ENCODE results near the gene SRF. TPM values are rescaled to one million over a fixed set of nuclear protein-coding genes. Genes with fewer than 3 reads are reported as not detected.
"Not testable (repeated sequence)": the region's sequence is repeated elsewhere in the genome, so short reads cannot be mapped to it uniquely, and the experiment has no call there.

The SRF gene
- polyA plus RNA-seq (ENCODE audit: insufficient read length), result 57.1 TPM

- DNase-seq (ENCODE audit: low read depth), result peak; percentile 98
Measured at GRCh38 chr6:43170931-43171706, at the start of gene SRF. Gene SRF (plus strand): TSS chr6:43171269. CDS start chr6:43171657, 388 bp downstream.

GRCh38 chr6:43122146-43122545, 48.9 kb upstream of the SRF start:
- no peak for DNase-seq (ENCODE audit: low read depth)

GRCh38 chr6:43123461-43124314, 47.4 kb upstream of the SRF start:
- no peak for DNase-seq (ENCODE audit: low read depth)

GRCh38 chr6:43124481-43124880, 46.6 kb upstream of the SRF start:
- no peak for DNase-seq (ENCODE audit: low read depth)

GRCh38 chr6:43125119-43125518, 46.0 kb upstream of the SRF start:
- no peak for DNase-seq (ENCODE audit: low read depth)

GRCh38 chr6:43125555-43125954, 45.5 kb upstream of the SRF start:
- no peak for DNase-seq (ENCODE audit: low read depth)

- no peak for DNase-seq (ENCODE audit: low read depth)
Measured at GRCh38 chr6:43127180-43127579, 43.9 kb upstream of the SRF start.

GRCh38 chr6:43127877-43128276, 43.2 kb upstream of the SRF start:
- DNase-seq (ENCODE audit: low read depth), result no peak

GRCh38 chr6:43128926-43129325, 42.1 kb upstream of the SRF start:
- no peak for DNase-seq (ENCODE audit: low read depth)

GRCh38 chr6:43129434-43130194, 41.5 kb upstream of the SRF start:
- no peak for DNase-seq (ENCODE audit: low read depth)

- no peak for DNase-seq (ENCODE audit: low read depth)
Measured at GRCh38 chr6:43130429-43130828, 40.6 kb upstream of the SRF start.

- not testable (repeated sequence) for DNase-seq (ENCODE audit: low read depth)
Measured at GRCh38 chr6:43131379-43131778, 39.7 kb upstream of the SRF start.

- DNase-seq (ENCODE audit: low read depth), result no peak
Measured at GRCh38 chr6:43138267-43138666, 32.8 kb upstream of the SRF start.

GRCh38 chr6:43139973-43140372, 31.1 kb upstream of the SRF start:
- DNase-seq (ENCODE audit: low read depth), result not testable (repeated sequence)

- no peak for DNase-seq (ENCODE audit: low read depth)
Measured at GRCh38 chr6:43141644-43142043, 29.4 kb upstream of the SRF start.

GRCh38 chr6:43142101-43142500, 29.0 kb upstream of the SRF start:
- no peak for DNase-seq (ENCODE audit: low read depth)

- DNase-seq (ENCODE audit: low read depth), result peak; percentile 81
Measured at GRCh38 chr6:43143235-43144128, 27.6 kb upstream of the SRF start.

GRCh38 chr6:43144879-43145278, 26.2 kb upstream of the SRF start:
- no peak for DNase-seq (ENCODE audit: low read depth)

GRCh38 chr6:43146261-43146660, 24.8 kb upstream of the SRF start:
- DNase-seq (ENCODE audit: low read depth), result no peak

GRCh38 chr6:43146709-43147688, 24.1 kb upstream of the SRF start:
- DNase-seq (ENCODE audit: low read depth), result no peak

All from forelimb muscle (tissue), 1 donor.